ENCODE results near the gene GALNT18. TPM values are rescaled to one million over a fixed set of nuclear protein-coding genes. Genes with fewer than 3 reads are reported as not detected.

GALNT18 gene
- total and polyA plus RNA-seq, 2 experiments from 2014 or later: 4.3 to 10.8 TPM

DNA sequence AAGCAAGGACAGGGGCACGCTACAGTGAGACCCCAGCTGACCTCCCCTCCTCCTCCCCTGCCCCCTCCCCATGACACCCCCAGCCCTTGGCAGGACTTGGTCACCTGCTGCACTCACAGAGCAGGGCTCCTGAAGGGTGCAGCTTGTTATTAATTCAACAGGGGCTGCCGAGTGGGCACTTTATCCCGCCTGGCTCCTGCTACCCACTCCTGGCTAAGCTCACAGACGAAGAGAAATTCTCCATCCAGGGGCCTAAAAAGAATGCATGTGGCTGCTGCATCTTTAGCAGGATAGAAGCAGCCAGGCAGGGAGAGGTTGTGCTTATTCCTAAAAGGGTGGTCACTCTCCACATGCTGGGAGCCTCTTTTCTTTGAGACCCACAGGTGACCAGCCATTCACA lies 40.3 kb downstream of the GALNT18 start:
- 0 out of 2 replicates have a peak, but pooled peaks cover 8% of the 10 kb centered on the region for H3K9me2 ChIP-seq (ENCODE audit: insufficient read depth)
- Mint-ChIP-seq H3K4me1 (peaks cover 19% of the 10 kb centered on the region), H3K4me3 (no peak overlapping the region), H3K27me3 (ENCODE audit: insufficient read depth, low read depth, poor library complexity) (peaks cover 1% of the 10 kb centered on the region), H3K9me3 (no peaks in the 10 kb centered on the region), H3K27ac (no peak overlapping the region), H3K36me3 (ENCODE audit: low read depth) (no peaks in the 10 kb centered on the region)
- no peak overlapping the region for H3K27ac ChIP-seq (ENCODE audit: low read depth)
- no peaks in the 10 kb centered on the region for H3F3A ChIP-seq (replicated peaks; ENCODE audit: low read depth)
- ATAC-seq (no peak), DNase-seq (ENCODE audit: low spot score) (no peak)
- no peaks in the 10 kb centered on the region for H4K20me1 ChIP-seq (replicated peaks; ENCODE audit: insufficient read depth)
- H3K4me2 ChIP-seq: no peak overlapping the region
- H3K36me3 ChIP-seq (ENCODE audit: insufficient read depth): no peaks in the 10 kb centered on the region
- no peak overlapping the region for H3K4me3 ChIP-seq
- no peaks in the 10 kb centered on the region for H3K79me2 ChIP-seq (replicated peaks; ENCODE audit: insufficient read depth)
- no peaks in the 10 kb centered on the region for H3K27me3 ChIP-seq (ENCODE audit: insufficient read depth)
- no peak overlapping the region for H2AFZ ChIP-seq
- H3K4me1 ChIP-seq (ENCODE audit: insufficient read depth): peaks cover 7% of the 10 kb centered on the region; the same call in 1 of the 2 replicates
- TF ChIP-seq EZH2 (IDR thresholded peaks at IDR 0.05; ENCODE audit: low read depth, unreplicated experiment) (no peak), ZNF462 (CRISPR knock-in tag; IDR thresholded peaks at IDR 0.05) (no peak), ETS1 (IDR thresholded peaks at IDR 0.05) (no peak), POLR2AphosphoS5 (IDR thresholded peaks at IDR 0.05; ENCODE audit: low read depth) (no peak), JUNB (IDR thresholded peaks at IDR 0.05; ENCODE audit: unreplicated experiment) (no peak), NANOG (IDR thresholded peaks at IDR 0.05; ENCODE audit: borderline replicate concordance) (no peak), ZNF331 (CRISPR knock-in tag; IDR thresholded peaks at IDR 0.05; ENCODE audit: low read depth) (no peak), CREB1 (CRISPR knock-in tag; IDR thresholded peaks at IDR 0.05; ENCODE audit: low read depth) (no peak), ZNF114 (CRISPR knock-in tag; IDR thresholded peaks at IDR 0.05) (no peak), EZH2phosphoT487 (IDR thresholded peaks at IDR 0.05; ENCODE audit: unreplicated experiment) (no peak)
- TF ChIP-seq, protein P1, sequence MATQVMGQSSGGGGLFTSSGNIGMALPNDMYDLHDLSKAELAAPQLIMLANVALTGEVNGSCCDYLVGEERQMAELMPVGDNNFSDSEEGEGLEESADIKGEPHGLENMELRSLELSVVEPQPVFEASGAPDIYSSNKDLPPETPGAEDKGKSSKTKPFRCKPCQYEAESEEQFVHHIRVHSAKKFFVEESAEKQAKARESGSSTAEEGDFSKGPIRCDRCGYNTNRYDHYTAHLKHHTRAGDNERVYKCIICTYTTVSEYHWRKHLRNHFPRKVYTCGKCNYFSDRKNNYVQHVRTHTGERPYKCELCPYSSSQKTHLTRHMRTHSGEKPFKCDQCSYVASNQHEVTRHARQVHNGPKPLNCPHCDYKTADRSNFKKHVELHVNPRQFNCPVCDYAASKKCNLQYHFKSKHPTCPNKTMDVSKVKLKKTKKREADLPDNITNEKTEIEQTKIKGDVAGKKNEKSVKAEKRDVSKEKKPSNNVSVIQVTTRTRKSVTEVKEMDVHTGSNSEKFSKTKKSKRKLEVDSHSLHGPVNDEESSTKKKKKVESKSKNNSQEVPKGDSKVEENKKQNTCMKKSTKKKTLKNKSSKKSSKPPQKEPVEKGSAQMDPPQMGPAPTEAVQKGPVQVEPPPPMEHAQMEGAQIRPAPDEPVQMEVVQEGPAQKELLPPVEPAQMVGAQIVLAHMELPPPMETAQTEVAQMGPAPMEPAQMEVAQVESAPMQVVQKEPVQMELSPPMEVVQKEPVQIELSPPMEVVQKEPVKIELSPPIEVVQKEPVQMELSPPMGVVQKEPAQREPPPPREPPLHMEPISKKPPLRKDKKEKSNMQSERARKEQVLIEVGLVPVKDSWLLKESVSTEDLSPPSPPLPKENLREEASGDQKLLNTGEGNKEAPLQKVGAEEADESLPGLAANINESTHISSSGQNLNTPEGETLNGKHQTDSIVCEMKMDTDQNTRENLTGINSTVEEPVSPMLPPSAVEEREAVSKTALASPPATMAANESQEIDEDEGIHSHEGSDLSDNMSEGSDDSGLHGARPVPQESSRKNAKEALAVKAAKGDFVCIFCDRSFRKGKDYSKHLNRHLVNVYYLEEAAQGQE (IDR thresholded peaks at IDR 0.05; ENCODE audit: unreplicated experiment): no peak
- TF ChIP-seq, protein P2, sequence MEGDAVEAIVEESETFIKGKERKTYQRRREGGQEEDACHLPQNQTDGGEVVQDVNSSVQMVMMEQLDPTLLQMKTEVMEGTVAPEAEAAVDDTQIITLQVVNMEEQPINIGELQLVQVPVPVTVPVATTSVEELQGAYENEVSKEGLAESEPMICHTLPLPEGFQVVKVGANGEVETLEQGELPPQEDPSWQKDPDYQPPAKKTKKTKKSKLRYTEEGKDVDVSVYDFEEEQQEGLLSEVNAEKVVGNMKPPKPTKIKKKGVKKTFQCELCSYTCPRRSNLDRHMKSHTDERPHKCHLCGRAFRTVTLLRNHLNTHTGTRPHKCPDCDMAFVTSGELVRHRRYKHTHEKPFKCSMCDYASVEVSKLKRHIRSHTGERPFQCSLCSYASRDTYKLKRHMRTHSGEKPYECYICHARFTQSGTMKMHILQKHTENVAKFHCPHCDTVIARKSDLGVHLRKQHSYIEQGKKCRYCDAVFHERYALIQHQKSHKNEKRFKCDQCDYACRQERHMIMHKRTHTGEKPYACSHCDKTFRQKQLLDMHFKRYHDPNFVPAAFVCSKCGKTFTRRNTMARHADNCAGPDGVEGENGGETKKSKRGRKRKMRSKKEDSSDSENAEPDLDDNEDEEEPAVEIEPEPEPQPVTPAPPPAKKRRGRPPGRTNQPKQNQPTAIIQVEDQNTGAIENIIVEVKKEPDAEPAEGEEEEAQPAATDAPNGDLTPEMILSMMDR (conservative IDR thresholded peaks at IDR 0.05; ENCODE audit: low read depth in 2 of 2): no peak
